ENCODE measurements around the gene CTSD.
"Not testable (repeated sequence)": the region's sequence is repeated elsewhere in the genome, so short reads cannot be mapped to it uniquely, and the experiment has no call there.

The CTSD gene

DNA sequence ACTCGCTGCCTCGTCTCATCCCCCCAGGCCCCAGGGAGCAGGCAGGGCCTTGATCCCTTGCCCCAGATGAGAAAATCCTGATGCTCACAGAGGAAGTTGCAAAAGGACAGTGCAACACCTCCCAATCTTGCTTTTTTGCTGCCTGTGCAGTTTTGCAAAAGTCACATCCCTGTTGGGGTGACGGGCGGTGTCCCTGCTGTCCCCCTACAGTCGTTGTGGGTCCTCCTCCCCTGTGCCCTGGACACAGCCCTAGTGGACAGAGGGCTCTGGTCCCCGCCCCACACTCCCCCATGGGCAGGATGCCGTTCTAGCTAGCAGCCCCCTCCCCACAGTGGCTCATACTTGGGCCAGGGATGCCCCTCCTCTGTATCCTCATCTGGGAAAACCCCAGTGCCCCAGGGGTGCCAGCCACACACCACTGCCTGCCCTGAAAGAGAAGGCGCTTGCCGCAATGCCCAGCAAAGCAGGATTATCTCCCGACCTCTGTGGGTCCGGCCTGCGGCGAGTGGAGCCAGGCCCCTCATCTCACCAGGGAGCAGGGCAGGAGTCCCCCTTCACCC, 18.4 kb upstream of the CTSD start:
- DNase-seq: no peak

- DNase-seq: no peak
Measured at GRCh38 chr11:1781593-1781975, 17.9 kb upstream of the CTSD start.

DNA sequence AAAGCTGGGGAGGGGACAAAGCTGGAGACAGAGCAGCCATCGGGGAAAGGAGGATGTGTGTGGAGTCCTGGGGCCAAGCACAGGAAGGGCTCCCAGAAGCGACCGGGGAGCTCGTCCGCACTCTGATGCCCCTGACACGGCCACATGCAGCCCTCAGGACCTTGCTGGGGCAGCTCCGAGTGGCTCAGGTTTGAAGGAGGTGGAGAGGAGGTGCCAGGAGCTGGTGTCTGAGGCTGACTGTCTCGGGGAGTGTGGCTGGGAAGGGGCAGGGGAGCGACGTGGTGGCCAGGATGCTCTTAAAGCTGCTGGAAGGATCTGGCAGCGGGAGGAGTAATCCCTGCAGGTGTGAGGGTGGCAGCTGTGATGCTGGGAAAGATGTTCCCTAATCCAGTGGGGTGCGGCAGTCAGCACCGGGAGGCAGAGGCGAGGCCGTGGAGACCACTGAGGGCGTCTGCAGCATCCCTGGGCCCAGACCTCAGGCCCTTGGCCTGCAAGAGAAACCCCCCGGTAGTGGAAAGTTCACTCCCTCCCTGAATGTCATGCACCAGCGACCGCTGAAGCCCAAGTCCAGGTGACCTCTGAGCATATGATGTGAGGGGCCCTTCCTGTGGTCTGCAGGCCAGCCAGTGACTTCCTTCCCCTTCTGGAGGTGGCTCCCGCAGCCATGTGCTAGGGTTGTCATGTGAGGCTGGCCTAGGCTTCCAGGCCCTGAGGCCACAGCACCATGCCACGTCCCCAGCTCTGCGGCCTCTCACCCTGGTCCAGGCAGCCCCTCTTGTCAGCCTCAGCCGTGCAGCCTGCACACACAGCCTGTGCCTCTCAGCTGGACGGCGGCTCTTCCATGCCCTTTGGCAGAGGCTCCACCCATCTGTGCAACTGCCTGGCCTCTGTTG, 17.2 kb upstream of the CTSD start:
- DNase-seq: peak in 1 of 2 experiments; percentile 31

GRCh38 chr11:1779806-1780699, 16.3 kb upstream of the CTSD start:
- no peak for DNase-seq

DNA sequence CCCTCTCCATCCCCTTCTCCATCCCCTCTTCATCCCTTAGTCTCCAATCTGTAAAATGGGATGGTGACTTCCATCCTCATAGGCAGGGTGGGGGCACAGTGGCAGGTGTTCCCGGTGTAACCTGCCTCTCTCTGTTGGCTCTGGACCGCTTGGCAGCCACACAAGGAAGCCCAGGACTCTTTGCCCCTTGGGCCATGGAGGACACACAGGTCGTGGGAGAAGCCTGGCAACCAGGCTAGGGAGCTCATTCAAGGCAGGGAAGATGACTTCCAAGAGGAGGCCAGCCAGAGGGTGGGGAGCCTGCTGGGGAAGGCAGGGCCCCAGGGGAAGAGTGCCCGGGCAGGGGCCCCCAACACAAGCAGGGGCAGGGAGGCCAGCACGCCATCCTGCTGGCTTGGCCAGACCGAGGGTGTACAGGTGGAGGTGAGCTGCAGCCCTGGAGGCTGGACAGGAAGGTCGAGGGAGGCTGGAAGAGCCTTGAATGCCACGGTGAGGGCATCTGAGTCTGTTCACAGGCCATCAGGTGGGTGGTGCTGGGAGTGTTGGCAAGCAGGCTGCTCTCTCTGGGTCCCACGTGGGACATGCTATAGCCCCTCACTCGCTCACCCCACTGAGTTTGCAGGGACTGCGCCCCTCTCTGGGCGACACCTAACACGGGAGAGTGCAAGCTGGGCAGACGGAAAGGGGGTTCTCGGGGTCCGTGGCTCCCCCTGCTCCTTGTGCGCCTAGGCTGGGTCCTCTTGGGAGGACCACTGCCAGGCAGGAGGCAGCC, 15.5 kb upstream of the CTSD start:
- no peak for DNase-seq

DNA sequence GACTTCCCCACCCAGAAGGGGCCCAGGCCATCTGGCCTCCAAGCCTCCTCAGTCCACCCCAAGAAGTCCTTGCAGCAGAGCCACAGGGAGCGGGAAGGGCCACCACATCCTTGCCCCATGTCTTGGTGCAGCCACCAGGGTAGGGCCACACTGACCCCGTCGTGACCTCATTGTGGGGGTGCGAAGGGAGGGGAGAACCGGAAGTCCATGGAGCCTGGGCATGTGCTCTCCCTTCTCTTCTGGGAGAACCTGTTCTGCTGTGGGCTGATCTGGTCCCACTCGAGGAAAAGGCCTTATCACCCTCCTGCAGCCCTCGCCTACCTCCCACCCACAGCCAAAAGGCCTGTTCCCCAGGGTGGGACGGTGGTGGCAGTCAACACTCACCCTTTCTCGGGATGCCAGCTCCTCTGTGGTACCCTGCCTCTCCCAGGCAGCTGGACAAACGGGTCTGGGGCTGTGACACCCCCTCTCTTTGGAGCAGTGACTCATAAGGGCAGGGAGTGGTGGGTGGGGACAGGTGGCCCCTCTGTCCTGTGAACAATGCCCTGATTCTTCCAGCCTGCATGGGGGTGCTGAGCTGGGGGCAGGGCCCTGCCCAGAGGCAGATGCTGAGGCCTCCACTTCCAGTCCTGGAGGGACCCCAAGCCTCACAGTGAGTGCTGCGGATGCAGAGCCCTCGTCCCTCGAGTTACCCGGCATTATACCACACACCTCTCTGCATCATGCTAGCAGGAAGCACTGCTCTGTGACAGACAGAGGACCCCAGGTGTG, 14.6 kb upstream of the CTSD start:
- no peak for DNase-seq

GRCh38 chr11:1777737-1778136, 14.0 kb upstream of the CTSD start:
- DNase-seq: no peak

- DNase-seq: no peak
Measured at GRCh38 chr11:1776944-1777715, 13.4 kb upstream of the CTSD start.

DNA sequence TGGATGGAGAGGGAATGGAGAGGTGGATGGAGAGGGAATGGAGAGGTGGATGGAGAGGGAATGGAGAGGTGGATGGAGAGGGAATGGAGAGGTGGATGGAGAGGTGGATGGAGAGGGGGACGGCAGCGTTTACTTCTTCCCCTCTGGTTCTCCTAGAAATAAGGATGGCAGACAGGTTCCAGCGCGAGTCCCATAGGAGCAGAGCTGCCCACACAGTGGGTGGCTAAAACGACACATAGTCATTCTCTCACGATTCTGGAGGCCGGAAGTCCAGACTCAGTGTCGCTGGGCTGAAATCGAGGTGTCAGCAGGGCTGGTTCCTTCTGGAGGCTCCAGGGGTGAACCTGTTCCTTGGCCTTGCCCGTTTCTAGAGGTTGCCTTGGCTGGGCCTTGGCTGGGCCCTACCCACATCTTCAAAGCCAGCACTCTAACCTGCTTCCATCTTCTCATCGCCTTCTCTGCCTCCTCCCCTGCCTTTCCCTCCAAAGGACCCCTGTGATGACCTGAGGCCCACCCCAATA, 12.7 kb upstream of the CTSD start:
- no peak for DNase-seq

DNA sequence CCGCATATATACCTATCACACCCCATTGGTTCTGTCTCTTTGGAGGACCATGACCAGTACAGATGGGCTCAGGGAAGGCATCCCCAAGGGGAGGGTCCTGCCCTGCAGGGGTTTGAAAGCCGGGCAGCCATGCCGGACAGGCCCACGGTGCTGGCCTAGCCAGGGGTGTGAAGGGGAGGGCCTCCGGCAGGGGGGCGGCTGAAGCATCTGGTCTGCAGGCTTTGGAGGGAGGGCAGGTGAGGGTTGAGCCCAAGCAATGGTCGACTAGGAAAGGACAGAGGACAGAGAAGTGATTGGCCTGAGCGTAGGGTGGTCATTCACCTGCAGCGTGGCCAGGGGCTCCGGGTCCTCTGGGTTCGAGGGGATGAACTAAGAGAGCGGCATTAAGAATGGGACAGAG, 11.2 kb upstream of the CTSD start:
- DNase-seq: no peak

- DNase-seq: no peak
Measured at GRCh38 chr11:1773994-1774550, 10.3 kb upstream of the CTSD start.

GRCh38 chr11:1773131-1773993, 9.6 kb upstream of the CTSD start:
- no peak for DNase-seq

- DNase-seq: no peak
Measured at GRCh38 chr11:1772270-1773130, 8.8 kb upstream of the CTSD start.

DNA sequence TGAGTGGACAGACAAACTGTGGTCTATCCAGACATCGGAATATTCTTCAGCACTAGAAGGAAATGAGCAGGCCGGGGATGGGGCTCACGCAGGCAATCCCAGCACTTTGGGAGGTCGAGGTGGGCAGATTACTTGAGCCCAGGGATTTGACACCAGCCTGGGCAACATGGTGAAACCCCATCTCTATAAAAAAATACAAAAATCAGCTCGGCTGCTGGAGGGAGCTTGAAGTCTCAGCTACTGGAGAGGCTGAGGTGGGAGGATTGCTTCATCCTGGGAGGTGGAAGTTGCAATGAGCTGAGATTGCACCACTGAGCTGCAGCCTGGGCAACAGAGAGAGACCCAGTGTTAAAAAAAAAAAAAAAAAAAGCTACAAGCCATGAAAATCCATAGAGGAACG, 8.0 kb upstream of the CTSD start:
- no peak for DNase-seq

- no peak for DNase-seq
Measured at GRCh38 chr11:1771273-1771672, 7.5 kb upstream of the CTSD start.

DNA sequence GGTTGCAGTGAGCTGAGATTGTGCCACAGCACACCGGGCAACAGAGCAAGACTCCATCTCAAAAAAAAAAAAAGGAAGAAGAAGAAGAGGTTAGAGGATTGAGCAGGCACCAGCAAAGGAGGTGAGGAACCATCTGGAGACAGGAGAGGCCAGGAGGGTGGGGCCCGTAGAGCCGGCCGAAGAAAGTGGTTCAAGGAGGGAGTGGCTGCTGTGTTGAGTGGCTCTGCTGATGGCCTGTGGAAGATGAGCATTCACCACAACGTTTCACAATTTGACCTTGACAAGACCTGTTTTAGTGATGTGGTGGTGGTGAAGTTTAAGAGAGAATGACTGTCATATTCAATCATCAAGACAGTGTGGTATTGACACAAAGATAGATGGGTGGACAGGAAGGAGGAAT, 6.8 kb upstream of the CTSD start:
- DNase-seq: no peak

GRCh38 chr11:1770061-1770460, 6.3 kb upstream of the CTSD start:
- DNase-seq: no peak

GRCh38 chr11:1769304-1769936, 5.7 kb upstream of the CTSD start:
- not testable (repeated sequence) for DNase-seq

Measured in NCI-H524 (cell line).